Glutamatergic neuron (in vitro differentiated cells): ENCODE results near the gene AQP7. TPM values are rescaled to one million over a fixed set of nuclear protein-coding genes. Genes with fewer than 3 reads are reported as not detected.
A peak's percentile ranks its signal among the peaks of the same experiment; 100 is the strongest.

Source experiments
- DNase-seq: peaks from one replicate; pipeline ENCODE4 v3.0.0; 2022
- H3K27ac Mint-ChIP-seq: one replicate; pipeline ENCODE4 v1.8.0; 2020; ENCODE audit warnings: mild to moderate bottlenecking, mixed read lengths, inconsistent platforms; ENCODE audit not compliant: unreplicated experiment
- H3K27me3 Mint-ChIP-seq: one replicate; pipeline ENCODE4 v1.8.0; 2020; ENCODE audit warnings: mild to moderate bottlenecking, moderate library complexity, mixed read lengths, inconsistent platforms; ENCODE audit not compliant: unreplicated experiment
- H3K36me3 Mint-ChIP-seq: one replicate; pipeline ENCODE4 v1.8.0; 2020; ENCODE audit warnings: mild to moderate bottlenecking, mixed read lengths, inconsistent platforms; ENCODE audit not compliant: unreplicated experiment
- H3K4me1 Mint-ChIP-seq: one replicate; pipeline ENCODE4 v1.8.0; 2020; ENCODE audit warnings: mild to moderate bottlenecking, low read depth, mixed read lengths, inconsistent platforms; ENCODE audit not compliant: unreplicated experiment
- H3K4me3 Mint-ChIP-seq: one replicate; pipeline ENCODE4 v1.8.0; 2020; ENCODE audit warnings: mild to moderate bottlenecking, mixed read lengths, inconsistent platforms; ENCODE audit not compliant: unreplicated experiment
- H3K9me3 Mint-ChIP-seq: one replicate; pipeline ENCODE4 v1.8.0; 2020; ENCODE audit warnings: mild to moderate bottlenecking, moderate library complexity, mixed read lengths, inconsistent platforms; ENCODE audit not compliant: unreplicated experiment
- CTCF ChIP-seq: fragments of 200-600 bp; sonication (generic); IDR thresholded peaks from one replicate; pipeline ENCODE4 v1.5.0; 2021; ENCODE audit not compliant: partially characterized antibody, unreplicated experiment
- total RNA-seq: library from RNA; stranded (reverse); fragmentation: NEBNext Ultra II Directional; extraction: Animal tissue kit (Norgen Biotek cat#: 25700); gene quantifications from one replicate; pipeline ENCODE4 v1.2.1, GENCODE V29; 2021; ENCODE audit not compliant: unreplicated experiment

The AQP7 gene
- total RNA-seq, 1 donor from 2014 or later, result not detected

GRCh38 chr9:33346564-33346963, 55.8 kb downstream of the AQP7 start:
- Mint-ChIP-seq H3K36me3 (peaks cover 19% of the 10 kb centered on the region), H3K9me3 (no peaks in the 10 kb centered on the region), H3K4me3 (no peak overlapping the region), H3K27ac (no peak overlapping the region), H3K27me3 (no peaks in the 10 kb centered on the region), H3K4me1 (no peaks in the 10 kb centered on the region)
- TF ChIP-seq CTCF, result no peak
- DNase-seq, result no peak

- H3K27me3 Mint-ChIP-seq, result peaks cover 4% of the 10 kb centered on the region
- H3K4me3 Mint-ChIP-seq, result no peak overlapping the region
- H3K36me3 Mint-ChIP-seq, result peaks cover 39% of the 10 kb centered on the region
- DNase-seq, result no peak
- no peaks in the 10 kb centered on the region for H3K4me1 Mint-ChIP-seq
- H3K27ac Mint-ChIP-seq, result no peak overlapping the region
- peaks cover 11% of the 10 kb centered on the region for H3K9me3 Mint-ChIP-seq
- no peak for TF ChIP-seq CTCF
These were observed 58.2 kb downstream of the AQP7 start for GRCh38 chr9:33344145-33344544.

- Mint-ChIP-seq H3K27me3 (peaks cover 4% of the 10 kb centered on the region), H3K9me3 (peaks cover 12% of the 10 kb centered on the region), H3K4me3 (no peak overlapping the region), H3K36me3 (peaks cover 32% of the 10 kb centered on the region), H3K27ac (peak overlapping the region; percentile 1), H3K4me1 (no peaks in the 10 kb centered on the region)
- no peak for TF ChIP-seq CTCF
- DNase-seq, result no peak
These were observed 61.2 kb downstream of the AQP7 start for GRCh38 chr9:33341182-33341581.

- Mint-ChIP-seq H3K9me3 (peaks cover 12% of the 10 kb centered on the region), H3K36me3 (peaks cover 28% of the 10 kb centered on the region)
These were observed 62.2 kb downstream of the AQP7 start for GRCh38 chr9:33340186-33340585.

More at GRCh38 chr9:33340186-33340585, 62.2 kb downstream of the AQP7 start:
- H3K4me1 Mint-ChIP-seq, result no peaks in the 10 kb centered on the region
- H3K27me3 Mint-ChIP-seq, result peaks cover 4% of the 10 kb centered on the region
- no peak for DNase-seq
- H3K4me3 Mint-ChIP-seq, result no peak overlapping the region
- no peak for TF ChIP-seq CTCF
- no peak overlapping the region for H3K27ac Mint-ChIP-seq

Other genes with a start within 250 kb of the AQP7 start
- 5.4 TPM for gene B4GALT1, start 235.2 kb downstream of the AQP7 start, total RNA-seq
- gene SPINK4, start 162.4 kb downstream of the AQP7 start, total RNA-seq, result not detected
- gene BAG1, start 137.9 kb downstream of the AQP7 start, total RNA-seq, result 92.5 TPM
- gene CHMP5, start 137.5 kb downstream of the AQP7 start, total RNA-seq, result 61.7 TPM
- gene NFX1, start 112.1 kb downstream of the AQP7 start, total RNA-seq, result 37.5 TPM
- gene AQP3, start 45.0 kb upstream of the AQP7 start, total RNA-seq, result 2.9 TPM
- gene NOL6, start 71.4 kb upstream of the AQP7 start, total RNA-seq, result 25.6 TPM
- 5.0 TPM for gene ANKRD18B, start 121.7 kb upstream of the AQP7 start, total RNA-seq